Tibial nerve (tissue), 4 donors: ENCODE data around the gene MUC21.

Experiments used
- EP300 ChIP-seq, 2 donors: sonication (generic); formaldehyde crosslinking; IDR thresholded peaks; one replicate each; pipeline ENCODE4 v1.6.1; 2017; ENCODE audit warnings: antibody characterized with exemption in 2 of 2, mild to moderate bottlenecking in 1 of 2
- POLR2A ChIP-seq, 2 donors: fragments of 450-650 bp; IDR thresholded peaks; one replicate each; pipeline ENCODE4 v1.6.1; 2017; ENCODE audit warnings: antibody characterized with exemption in 2 of 2, mild to moderate bottlenecking in 2 of 2, moderate library complexity in 2 of 2
- TF ChIP-seq, protein P1 (sequence below), 5 experiments: fragments of 200-600 bp in 3 of 5; fragments of 450-650 bp in 2 of 5; sonication (generic) in 3 of 5; IDR thresholded peaks; one replicate each; pipeline ENCODE4 v1.5.1; 2016 to 2019; ENCODE audit warnings: antibody characterized with exemption in 5 of 5, mild to moderate bottlenecking in 3 of 5, moderate library complexity in 2 of 5

DNA sequence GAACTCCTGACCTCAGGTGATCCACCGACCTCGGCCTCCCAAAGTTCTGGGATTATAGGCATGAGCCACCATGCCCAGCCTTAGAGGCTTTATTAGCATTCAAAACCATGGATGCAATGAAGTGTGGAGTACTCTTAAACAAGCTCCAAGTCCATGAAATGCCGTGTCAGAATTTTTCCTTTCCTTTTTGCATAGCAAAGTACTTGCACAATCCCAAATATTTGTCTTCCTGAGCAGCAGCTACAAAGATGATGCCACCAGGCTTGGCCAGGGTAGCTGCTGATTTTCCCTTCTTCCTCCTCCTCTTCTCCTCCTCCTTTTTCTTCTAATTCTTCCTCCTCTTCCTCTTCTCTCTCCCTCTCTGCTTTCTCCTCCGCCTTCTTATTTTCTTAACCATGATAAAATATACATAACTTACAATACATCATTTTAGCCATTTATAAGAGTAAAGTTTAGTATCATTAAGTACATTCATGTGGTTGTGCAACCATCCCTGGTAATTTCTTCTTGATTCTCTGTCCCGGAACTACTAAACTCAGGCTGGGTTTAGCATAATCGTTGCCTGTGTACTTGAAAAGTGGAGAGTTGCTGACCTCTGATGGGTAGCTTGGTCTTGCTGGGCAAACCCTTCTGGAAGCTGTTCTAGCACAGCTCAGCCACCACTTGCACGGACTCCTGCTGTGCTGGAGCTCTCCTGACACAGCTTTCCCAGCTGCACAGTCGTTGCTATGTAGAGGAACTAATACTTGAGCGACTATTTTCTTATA, 22.4 kb upstream of the MUC21 start:
- TF ChIP-seq, protein P1, sequence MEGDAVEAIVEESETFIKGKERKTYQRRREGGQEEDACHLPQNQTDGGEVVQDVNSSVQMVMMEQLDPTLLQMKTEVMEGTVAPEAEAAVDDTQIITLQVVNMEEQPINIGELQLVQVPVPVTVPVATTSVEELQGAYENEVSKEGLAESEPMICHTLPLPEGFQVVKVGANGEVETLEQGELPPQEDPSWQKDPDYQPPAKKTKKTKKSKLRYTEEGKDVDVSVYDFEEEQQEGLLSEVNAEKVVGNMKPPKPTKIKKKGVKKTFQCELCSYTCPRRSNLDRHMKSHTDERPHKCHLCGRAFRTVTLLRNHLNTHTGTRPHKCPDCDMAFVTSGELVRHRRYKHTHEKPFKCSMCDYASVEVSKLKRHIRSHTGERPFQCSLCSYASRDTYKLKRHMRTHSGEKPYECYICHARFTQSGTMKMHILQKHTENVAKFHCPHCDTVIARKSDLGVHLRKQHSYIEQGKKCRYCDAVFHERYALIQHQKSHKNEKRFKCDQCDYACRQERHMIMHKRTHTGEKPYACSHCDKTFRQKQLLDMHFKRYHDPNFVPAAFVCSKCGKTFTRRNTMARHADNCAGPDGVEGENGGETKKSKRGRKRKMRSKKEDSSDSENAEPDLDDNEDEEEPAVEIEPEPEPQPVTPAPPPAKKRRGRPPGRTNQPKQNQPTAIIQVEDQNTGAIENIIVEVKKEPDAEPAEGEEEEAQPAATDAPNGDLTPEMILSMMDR (IDR thresholded peaks at IDR 0.05), result no peak
- TF ChIP-seq POLR2A (IDR thresholded peaks at IDR 0.05) (no peak), EP300 (IDR thresholded peaks at IDR 0.05) (no peak)
